HepG2 (cell line): ENCODE results near the gene ZBTB7A. TPM values are rescaled to one million over a fixed set of nuclear protein-coding genes. Genes with fewer than 3 reads are reported as not detected.

Experiments used
- HDAC2 ChIP-seq: sonication (generic); formaldehyde crosslinking; IDR thresholded peaks from 2 replicates; pipeline ENCODE4 v1.4.0; 2020; ENCODE audit warnings: missing genetic modification reagents
- KDM5B ChIP-seq: sonication (generic); formaldehyde crosslinking; IDR thresholded peaks from 2 replicates; pipeline ENCODE4 v1.4.0; 2020; ENCODE audit warnings: missing genetic modification reagents, mild to moderate bottlenecking, borderline replicate concordance
- MLXIP ChIP-seq: sonication (generic); formaldehyde crosslinking; IDR thresholded peaks from 2 replicates; pipeline ENCODE4 v1.9.0; 2021; ENCODE audit warnings: missing genetic modification reagents, borderline replicate concordance
- RFX3 ChIP-seq: IDR thresholded peaks from 2 replicates; pipeline ENCODE4 v1.6.1; 2016; ENCODE audit warnings: missing biosample characterization, missing genetic modification reagents
- SALL2 ChIP-seq: sonication (generic); formaldehyde crosslinking; IDR thresholded peaks from 2 replicates; pipeline ENCODE4 v1.8.1; 2023; ENCODE audit warnings: mild to moderate bottlenecking, missing genetic modification reagents, inconsistent platforms
- SAP130 ChIP-seq: IDR thresholded peaks from 2 replicates; pipeline ENCODE4 v1.6.1; 2016; ENCODE audit warnings: low read depth
- TIGD3 ChIP-seq: sonication (generic); formaldehyde crosslinking; IDR thresholded peaks from 2 replicates; pipeline ENCODE4 v1.5.1; 2020; ENCODE audit warnings: mild to moderate bottlenecking, missing genetic modification reagents, borderline replicate concordance
- ZHX1 ChIP-seq: sonication (generic); formaldehyde crosslinking; IDR thresholded peaks from 2 replicates; pipeline ENCODE4 v1.8.1; 2022; ENCODE audit warnings: low read depth, mild to moderate bottlenecking, missing genetic modification reagents
- ZHX2 ChIP-seq, 2 experiments: sonication (generic) in 1 of 2; formaldehyde crosslinking in 1 of 2; IDR thresholded peaks; 2 replicates each; pipeline versions ENCODE4 v1.6.1 to v1.9.0; 2014 to 2022; ENCODE audit warnings: antibody characterized with exemption in 1 of 2, borderline replicate concordance in 1 of 2, inconsistent platforms in 1 of 2, low read depth in 1 of 2, missing genetic modification reagents in 1 of 2
- ZNF33A ChIP-seq: sonication (generic); formaldehyde crosslinking; IDR thresholded peaks from 2 replicates; pipeline ENCODE4 v1.5.1; 2020; ENCODE audit warnings: missing genetic modification reagents, mild to moderate bottlenecking, moderate library complexity, borderline replicate concordance
- ZNF414 ChIP-seq: sonication (generic); formaldehyde crosslinking; IDR thresholded peaks from 2 replicates; pipeline ENCODE4 v1.5.0; 2020; ENCODE audit warnings: missing genetic modification reagents
- ZNF432 ChIP-seq: sonication (generic); formaldehyde crosslinking; IDR thresholded peaks from 2 replicates; pipeline ENCODE4 v1.5.0; 2020; ENCODE audit warnings: missing genetic modification reagents, mild to moderate bottlenecking, borderline replicate concordance
- ZNF569 ChIP-seq: sonication (generic); formaldehyde crosslinking; IDR thresholded peaks from 2 replicates; pipeline ENCODE4 v1.5.0; 2020; ENCODE audit warnings: mild to moderate bottlenecking, missing genetic modification reagents, moderate library complexity, borderline replicate concordance
- polyA plus RNA-seq, 8 experiments: library from polyadenylated mRNA; depleted of rRNA in 3 of 8; stranded (reverse) in 7 of 8; unstranded in 1 of 8; fragments of >200 nt; fragmentation: Illumina TruSeq in 4 of 8; extraction: Trizol in 4 of 8; gene quantifications; 2 replicates each; pipeline versions ENCODE4 v1.2.1 to v1.2.3, GENCODE V29; 2011 to 2016; ENCODE audit warnings: low read depth in 4 of 8, missing spikeins in 1 of 8, mixed read lengths in 1 of 8; ENCODE audit not compliant: insufficient read depth in 1 of 8
- total RNA-seq, 5 experiments: library from RNA; depleted of rRNA; stranded (reverse); fragments of >200 nt; fragmentation: Illumina TruSeq; extraction: Trizol; gene quantifications; 2 replicates each; pipeline ENCODE4 v1.2.3, GENCODE V29; 2016; ENCODE audit warnings: low read depth in 1 of 5

ZBTB7A gene
- total and polyA plus RNA-seq, 2 of the 13 experiments (the other 11 are each of a cell fraction or from before 2014, with no cell fraction given), result 3.6 to 4.0 TPM

GRCh38 chr19:4064496-4065260 is 2.0 kb downstream of the ZBTB7A start (continued):
- TF ChIP-seq ZHX2 (IDR thresholded peaks at IDR 0.05; ENCODE audit: low read depth), result no peak
- no peak for TF ChIP-seq ZHX2 (CRISPR knock-in tag; IDR thresholded peaks at IDR 0.05; ENCODE audit: borderline replicate concordance)
- TF ChIP-seq ZNF414, result 0 out of 2 replicates have a peak, but pooled peaks have one; percentile 15
- no peak for TF ChIP-seq ZHX1
- no peak for TF ChIP-seq ZNF569 (CRISPR knock-in tag)
- TF ChIP-seq ZNF432 (CRISPR knock-in tag), result no peak
- no peak for TF ChIP-seq MLXIP (CRISPR knock-in tag)
- TF ChIP-seq SAP130 (CRISPR knock-in tag), result no peak; the same call in 1 of the 2 replicates
- TF ChIP-seq SALL2 (CRISPR knock-in tag), result no peak
- TF ChIP-seq TIGD3 (CRISPR knock-in tag), result no peak
- TF ChIP-seq KDM5B (CRISPR knock-in tag), result peak; percentile 59; the same call in 1 of the 2 replicates
- no peak for TF ChIP-seq RFX3 (CRISPR knock-in tag)
- no peak for TF ChIP-seq HDAC2 (CRISPR knock-in tag)
- TF ChIP-seq ZNF33A, result no peak
